ENCODE measurements around the gene BSN.

Gene BSN

DNA sequence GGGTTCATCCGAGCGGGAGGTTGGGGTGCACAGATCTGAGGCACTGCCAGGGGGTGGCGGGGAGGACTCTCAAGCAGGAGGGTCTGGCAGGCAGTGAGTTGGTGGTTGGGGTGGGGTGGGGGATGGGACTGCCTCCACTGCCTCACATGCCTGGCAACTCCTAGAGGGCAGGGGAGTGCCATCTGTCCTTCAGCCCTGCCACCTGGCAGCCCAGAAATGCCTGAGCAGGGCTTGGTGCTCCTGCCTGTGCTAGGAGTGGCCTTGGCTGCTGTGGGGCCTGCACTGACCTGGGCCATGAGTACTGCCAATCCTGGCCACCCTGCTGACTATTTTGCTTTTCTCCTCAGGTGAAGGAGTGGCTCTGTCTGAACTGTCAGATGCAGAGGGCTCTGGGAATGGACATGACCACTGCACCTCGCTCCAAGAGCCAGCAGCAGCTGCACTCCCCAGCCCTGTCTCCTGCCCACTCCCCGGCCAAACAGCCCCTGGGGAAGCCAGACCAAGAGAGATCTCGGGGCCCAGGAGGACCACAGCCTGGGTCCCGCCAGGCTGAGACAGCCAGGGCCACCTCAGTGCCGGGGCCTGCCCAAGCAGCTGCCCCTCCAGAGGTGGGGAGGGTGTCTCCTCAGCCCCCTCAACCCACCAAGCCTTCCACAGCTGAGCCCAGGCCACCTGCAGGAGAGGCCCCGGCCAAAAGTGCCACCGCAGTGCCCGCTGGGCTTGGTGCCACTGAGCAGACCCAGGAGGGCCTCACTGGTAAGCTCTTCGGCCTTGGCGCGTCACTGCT is 87.8 kb downstream of the BSN start:
- H3K36me3 ChIP-seq (ENCODE audit: insufficient read depth, low read length): no peaks in the 10 kb centered on the region
- peaks cover 6% of the 10 kb centered on the region; the same call in 1 of the 2 replicates for H3K4me1 ChIP-seq (ENCODE audit: insufficient read depth, low read length)
- H3K9ac ChIP-seq (ENCODE audit: low read depth, low read length): no peak overlapping the region
- no peaks in the 10 kb centered on the region for H3K9me3 ChIP-seq (ENCODE audit: control insufficient read depth, insufficient read depth, low read length)

DNA sequence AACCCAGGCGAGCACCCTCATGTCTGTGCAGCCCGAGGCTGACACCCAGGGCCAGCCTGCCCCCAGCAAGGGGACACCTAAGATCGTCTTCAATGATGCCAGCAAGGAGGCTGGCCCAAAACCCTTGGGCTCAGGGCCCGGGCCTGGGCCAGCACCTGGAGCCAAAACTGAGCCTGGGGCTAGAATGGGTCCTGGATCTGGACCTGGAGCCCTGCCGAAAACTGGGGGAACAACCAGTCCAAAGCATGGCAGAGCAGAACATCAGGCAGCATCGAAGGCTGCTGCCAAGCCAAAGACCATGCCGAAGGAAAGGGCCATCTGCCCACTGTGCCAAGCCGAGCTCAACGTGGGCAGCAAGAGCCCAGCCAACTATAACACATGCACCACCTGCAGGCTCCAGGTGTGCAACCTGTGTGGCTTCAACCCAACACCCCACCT is 88.5 kb downstream of the BSN start:
- Histone ChIP-seq H3K9ac (ENCODE audit: low read depth, low read length) (no peak overlapping the region), H3K4me1 (ENCODE audit: insufficient read depth, low read length) (peaks cover 10% of the 10 kb centered on the region; the same call in 1 of the 2 replicates), H3K9me3 (ENCODE audit: control insufficient read depth, insufficient read depth, low read length) (no peaks in the 10 kb centered on the region), H3K36me3 (ENCODE audit: insufficient read depth, low read length) (no peaks in the 10 kb centered on the region)

DNA sequence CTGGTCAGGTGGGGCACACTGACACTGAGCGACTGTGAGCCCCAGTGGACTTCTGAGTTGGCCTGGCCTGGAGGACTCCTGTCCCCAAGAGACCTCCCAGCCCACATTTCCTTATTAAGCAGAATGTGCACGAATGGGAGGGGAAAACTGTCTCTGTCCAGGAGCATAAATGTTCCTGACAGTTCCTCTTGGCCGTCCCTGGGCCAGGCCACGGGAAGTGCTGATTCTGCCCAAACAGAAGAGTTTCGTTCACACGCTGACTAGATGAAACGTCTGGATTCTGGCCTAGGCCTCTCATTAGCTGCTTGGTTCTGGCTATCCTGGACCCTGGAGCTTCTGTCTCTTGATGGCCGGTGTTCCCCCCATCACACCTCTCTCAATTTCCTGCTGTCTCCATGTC is 90.4 kb downstream of the BSN start:
- H3K4me1 ChIP-seq (ENCODE audit: insufficient read depth, low read length): peaks cover 6% of the 10 kb centered on the region; the same call in 1 of the 2 replicates
- H3K36me3 ChIP-seq (ENCODE audit: insufficient read depth, low read length): no peaks in the 10 kb centered on the region
- no peaks in the 10 kb centered on the region for H3K9me3 ChIP-seq (ENCODE audit: control insufficient read depth, insufficient read depth, low read length)
- H3K9ac ChIP-seq (ENCODE audit: low read depth, low read length): no peak overlapping the region

GRCh38 chr3:49646236-49646635 is 92.0 kb downstream of the BSN start:
- Histone ChIP-seq H3K9ac (ENCODE audit: low read depth, low read length) (no peak overlapping the region), H3K4me1 (ENCODE audit: insufficient read depth, low read length) (peaks cover 6% of the 10 kb centered on the region; the same call in 1 of the 2 replicates), H3K36me3 (ENCODE audit: insufficient read depth, low read length) (no peaks in the 10 kb centered on the region), H3K9me3 (ENCODE audit: control insufficient read depth, insufficient read depth, low read length) (no peaks in the 10 kb centered on the region)

DNA sequence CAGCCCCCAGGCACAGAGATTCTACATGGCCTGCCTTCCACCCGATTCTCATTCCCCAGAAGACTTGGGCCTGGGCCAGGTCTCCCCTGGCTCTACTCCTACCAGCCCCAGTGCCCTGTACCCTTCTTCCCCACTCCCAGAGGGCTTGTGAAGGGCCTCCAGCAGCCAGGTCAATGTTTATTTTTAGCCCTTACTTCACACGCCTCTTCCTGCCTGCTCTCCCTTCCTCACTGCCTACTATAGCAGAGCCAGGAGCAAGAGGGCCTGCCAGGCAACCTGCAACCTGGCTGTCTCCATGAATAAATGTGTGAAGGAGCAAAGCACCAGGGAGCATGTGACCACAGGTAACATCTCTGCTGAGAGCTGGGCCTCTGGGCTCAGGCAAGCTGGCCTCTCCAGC is 93.5 kb downstream of the BSN start:
- peaks cover 6% of the 10 kb centered on the region; the same call in 1 of the 2 replicates for H3K4me1 ChIP-seq (ENCODE audit: insufficient read depth, low read length)
- H3K36me3 ChIP-seq (ENCODE audit: insufficient read depth, low read length): no peaks in the 10 kb centered on the region
- no peaks in the 10 kb centered on the region for H3K9me3 ChIP-seq (ENCODE audit: control insufficient read depth, insufficient read depth, low read length)
- no peak overlapping the region for H3K9ac ChIP-seq (ENCODE audit: low read depth, low read length)

- Histone ChIP-seq H3K36me3 (ENCODE audit: insufficient read depth, low read length) (no peaks in the 10 kb centered on the region), H3K9ac (ENCODE audit: low read depth, low read length) (no peak overlapping the region), H3K4me1 (ENCODE audit: insufficient read depth, low read length) (peaks cover 6% of the 10 kb centered on the region; the same call in 1 of the 2 replicates), H3K9me3 (ENCODE audit: control insufficient read depth, insufficient read depth, low read length) (no peaks in the 10 kb centered on the region)
These were observed 94.2 kb downstream of the BSN start for GRCh38 chr3:49648354-49649019.

DNA sequence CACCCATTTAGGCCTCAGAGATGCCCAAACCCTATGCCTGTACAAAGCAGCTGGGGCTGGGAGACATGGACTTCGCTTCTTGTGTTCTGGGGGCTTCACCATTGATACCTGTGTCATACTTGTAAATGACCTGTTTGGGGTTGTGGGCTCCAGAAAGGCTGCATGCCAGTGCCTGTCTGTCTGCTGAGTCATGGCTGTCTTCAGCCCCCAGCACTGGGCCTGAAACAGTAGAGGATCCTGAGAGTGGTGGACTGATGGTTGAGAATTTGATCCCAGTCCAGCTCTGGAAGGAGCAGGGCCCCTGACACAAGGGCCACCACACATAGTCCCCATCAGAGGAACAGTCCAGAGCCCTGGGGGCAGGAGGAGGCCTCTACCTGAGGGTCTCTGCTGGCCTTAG is 95.3 kb downstream of the BSN start:
- Histone ChIP-seq H3K9ac (ENCODE audit: low read depth, low read length) (no peak overlapping the region), H3K4me1 (ENCODE audit: insufficient read depth, low read length) (peaks cover 6% of the 10 kb centered on the region; the same call in 1 of the 2 replicates), H3K9me3 (ENCODE audit: control insufficient read depth, insufficient read depth, low read length) (no peaks in the 10 kb centered on the region), H3K36me3 (ENCODE audit: insufficient read depth, low read length) (no peaks in the 10 kb centered on the region)

GRCh38 chr3:49650177-49650576 is 95.9 kb downstream of the BSN start:
- Histone ChIP-seq H3K4me1 (ENCODE audit: insufficient read depth, low read length) (peaks cover 6% of the 10 kb centered on the region; the same call in 1 of the 2 replicates), H3K9ac (ENCODE audit: low read depth, low read length) (no peak overlapping the region), H3K9me3 (ENCODE audit: control insufficient read depth, insufficient read depth, low read length) (no peaks in the 10 kb centered on the region), H3K36me3 (ENCODE audit: insufficient read depth, low read length) (no peaks in the 10 kb centered on the region)

DNA sequence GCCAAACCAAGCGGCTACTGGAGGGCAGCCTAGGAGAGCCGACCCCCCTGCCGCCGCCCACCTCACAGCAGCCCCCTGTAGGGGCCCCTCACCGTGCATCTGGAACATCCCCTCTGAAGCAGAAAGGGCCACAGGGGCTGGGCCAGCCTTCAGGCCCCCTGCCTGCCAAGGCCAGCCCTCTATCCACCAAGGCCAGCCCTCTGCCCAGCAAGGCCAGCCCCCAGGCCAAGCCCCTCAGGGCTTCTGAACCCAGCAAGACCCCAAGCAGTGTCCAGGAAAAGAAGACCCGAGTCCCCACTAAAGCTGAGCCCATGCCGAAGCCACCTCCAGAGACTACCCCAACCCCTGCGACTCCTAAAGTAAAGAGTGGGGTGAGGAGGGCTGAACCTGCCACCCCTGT is 96.4 kb downstream of the BSN start:
- Histone ChIP-seq H3K9me3 (ENCODE audit: control insufficient read depth, insufficient read depth, low read length) (no peaks in the 10 kb centered on the region), H3K4me1 (ENCODE audit: insufficient read depth, low read length) (peaks cover 6% of the 10 kb centered on the region; the same call in 1 of the 2 replicates), H3K36me3 (ENCODE audit: insufficient read depth, low read length) (no peaks in the 10 kb centered on the region), H3K9ac (ENCODE audit: low read depth, low read length) (no peak overlapping the region)

GRCh38 chr3:49652218-49652902 is 98.1 kb downstream of the BSN start:
- Histone ChIP-seq H3K4me1 (ENCODE audit: insufficient read depth, low read length) (peaks cover 5% of the 10 kb centered on the region; the same call in 1 of the 2 replicates), H3K9ac (ENCODE audit: low read depth, low read length) (no peak overlapping the region), H3K9me3 (ENCODE audit: control insufficient read depth, insufficient read depth, low read length) (no peaks in the 10 kb centered on the region), H3K36me3 (ENCODE audit: insufficient read depth, low read length) (no peaks in the 10 kb centered on the region)

GRCh38 chr3:49652903-49653415 is 98.7 kb downstream of the BSN start:
- H3K36me3 ChIP-seq (ENCODE audit: insufficient read depth, low read length): no peaks in the 10 kb centered on the region
- no peaks in the 10 kb centered on the region for H3K9me3 ChIP-seq (ENCODE audit: control insufficient read depth, insufficient read depth, low read length)
- H3K4me1 ChIP-seq (ENCODE audit: insufficient read depth, low read length): no peaks in the 10 kb centered on the region; the same call in 1 of the 2 replicates
- no peak overlapping the region for H3K9ac ChIP-seq (ENCODE audit: low read depth, low read length)

- H3K36me3 ChIP-seq (ENCODE audit: insufficient read depth, low read length): no peaks in the 10 kb centered on the region
- H3K9me3 ChIP-seq (ENCODE audit: control insufficient read depth, insufficient read depth, low read length): no peaks in the 10 kb centered on the region
- no peak overlapping the region for H3K9ac ChIP-seq (ENCODE audit: low read depth, low read length)
- no peaks in the 10 kb centered on the region; the same call in 1 of the 2 replicates for H3K4me1 ChIP-seq (ENCODE audit: insufficient read depth, low read length)
These were observed 99.3 kb downstream of the BSN start for GRCh38 chr3:49653621-49654020.

- Histone ChIP-seq H3K9ac (ENCODE audit: low read depth, low read length) (no peak overlapping the region), H3K9me3 (ENCODE audit: control insufficient read depth, insufficient read depth, low read length) (no peaks in the 10 kb centered on the region), H3K36me3 (ENCODE audit: insufficient read depth, low read length) (no peaks in the 10 kb centered on the region), H3K4me1 (ENCODE audit: insufficient read depth, low read length) (no peaks in the 10 kb centered on the region; the same call in 1 of the 2 replicates)
These were observed 100.0 kb downstream of the BSN start for GRCh38 chr3:49654176-49654825.

Measured in ES-I3 (cell line).